Renal cortical epithelial cell (primary cell): ENCODE results near the gene KLHL30. TPM values are rescaled to one million over a fixed set of nuclear protein-coding genes. Genes with fewer than 3 reads are reported as not detected.
"Not testable (repeated sequence)": the region's sequence is repeated elsewhere in the genome, so short reads cannot be mapped to it uniquely, and the experiment has no call there.

ENCODE experiments used
- DNase-seq: peaks from one replicate; pipeline ENCODE4 v3.0.0-alpha.2; 2011; ENCODE audit warnings: low read depth
- total RNA-seq: library from RNA; depleted of rRNA; stranded (reverse); fragments of >200 nt; gene quantifications from 2 replicates; pipeline ENCODE4 v1.2.3, GENCODE V29; 2014

Gene KLHL30
- total RNA-seq, 1 donor from 2014 or later = 0.40 TPM

DNA sequence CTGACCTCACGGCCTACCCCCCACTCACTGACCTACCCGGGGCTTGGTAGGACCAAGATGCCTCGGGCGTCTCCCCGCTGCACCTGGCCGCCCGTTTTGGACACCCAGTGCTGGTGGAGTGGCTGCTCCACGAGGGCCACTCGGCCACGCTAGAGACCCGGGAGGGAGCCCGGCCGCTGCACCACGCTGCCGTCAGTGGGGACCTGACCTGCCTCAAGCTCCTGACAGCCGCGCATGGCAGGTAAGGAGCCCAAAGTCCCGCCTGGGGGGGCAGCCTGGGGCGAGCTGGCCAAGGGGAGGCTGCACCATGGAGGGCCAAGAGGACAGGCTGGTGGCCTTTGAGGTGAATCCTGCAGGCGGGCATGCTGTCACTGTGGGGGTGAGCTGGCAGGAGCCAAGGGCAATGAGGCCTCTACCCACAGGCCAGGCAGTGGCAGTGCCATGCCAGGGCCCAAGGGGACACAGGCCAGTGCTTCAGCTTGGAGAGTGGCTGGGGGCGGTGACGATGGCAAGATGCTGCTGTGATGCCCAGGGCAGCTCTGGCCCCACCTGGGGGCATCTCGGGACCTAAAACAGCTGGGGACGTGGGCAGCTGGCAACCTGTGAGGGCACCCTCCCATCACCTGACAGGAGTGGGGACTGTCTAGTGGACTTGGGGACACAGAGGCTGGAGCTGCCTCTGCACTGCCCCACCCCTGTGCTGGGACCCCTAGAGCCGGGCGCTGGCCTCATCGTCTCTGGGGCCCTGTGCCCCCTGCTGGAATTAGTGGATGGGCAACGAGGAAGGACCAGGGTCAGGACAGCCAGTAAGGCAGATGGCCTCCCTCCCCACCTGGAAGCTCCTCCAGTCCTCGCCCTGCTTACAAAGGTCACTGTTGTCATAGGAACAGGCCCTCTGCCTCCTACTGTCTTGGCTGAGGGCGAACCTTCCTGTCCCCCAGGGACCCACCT is 36.3 kb upstream of the KLHL30 start:
- no peak for DNase-seq

DNA sequence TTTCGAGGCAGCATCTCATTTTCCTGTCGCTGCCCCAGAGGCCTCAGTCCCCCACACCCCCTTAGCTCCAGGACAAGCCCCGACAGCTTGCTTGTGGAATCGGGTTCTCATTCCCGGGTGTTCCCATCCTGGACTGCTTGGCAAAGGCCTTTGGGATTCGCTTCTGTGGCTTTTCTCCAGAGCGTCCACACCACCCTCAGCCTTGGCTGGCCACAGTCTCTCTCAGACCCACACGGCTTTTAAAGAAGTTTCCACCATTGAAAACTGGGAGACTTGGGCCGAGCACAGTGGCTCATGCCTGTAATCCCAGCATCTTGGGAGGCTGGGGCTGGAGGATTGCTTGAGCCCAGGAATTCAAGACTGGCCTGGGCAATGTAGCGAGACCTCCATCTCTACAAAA is 35.6 kb upstream of the KLHL30 start:
- no peak for DNase-seq

DNA sequence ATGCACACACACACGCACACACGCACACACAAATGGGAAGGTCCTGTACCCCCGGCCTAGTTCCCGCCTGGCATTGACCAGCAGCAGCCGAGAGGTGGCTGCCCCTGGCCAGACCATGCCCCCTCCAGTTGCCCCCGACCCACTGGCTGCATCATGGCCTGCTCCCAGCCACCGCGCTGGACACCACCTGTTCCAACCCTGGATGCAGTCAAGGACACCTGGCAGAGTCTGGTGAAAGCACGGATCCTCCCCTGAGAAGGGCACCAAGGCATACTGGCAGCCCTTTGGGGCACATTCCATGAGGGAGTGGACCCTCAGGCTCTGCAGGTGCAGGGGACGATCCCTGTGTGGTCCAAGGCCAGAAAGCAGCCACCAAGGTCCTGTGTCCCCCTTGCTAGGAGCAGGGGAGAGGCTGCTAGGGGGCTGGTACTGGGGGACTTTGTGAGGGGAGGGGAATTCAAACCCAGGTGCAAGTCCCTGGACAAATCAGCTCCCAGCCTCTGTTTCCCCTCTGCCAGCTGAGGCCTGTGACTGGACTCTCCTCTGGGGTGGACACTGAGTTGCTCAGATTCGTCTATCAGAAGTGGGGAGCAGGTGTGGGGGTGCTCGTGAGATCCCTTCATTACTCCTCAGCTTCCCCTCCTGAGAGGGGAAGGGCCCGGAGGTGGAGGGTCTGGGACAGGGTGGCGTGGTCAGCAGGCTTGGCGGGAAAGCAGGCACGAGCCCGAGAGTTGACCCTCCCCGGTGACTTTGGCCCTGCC is 34.8 kb upstream of the KLHL30 start:
- DNase-seq = no peak

- DNase-seq = no peak
Observed at GRCh38 chr2:238104226-238104690, 34.2 kb upstream of the KLHL30 start.

DNA sequence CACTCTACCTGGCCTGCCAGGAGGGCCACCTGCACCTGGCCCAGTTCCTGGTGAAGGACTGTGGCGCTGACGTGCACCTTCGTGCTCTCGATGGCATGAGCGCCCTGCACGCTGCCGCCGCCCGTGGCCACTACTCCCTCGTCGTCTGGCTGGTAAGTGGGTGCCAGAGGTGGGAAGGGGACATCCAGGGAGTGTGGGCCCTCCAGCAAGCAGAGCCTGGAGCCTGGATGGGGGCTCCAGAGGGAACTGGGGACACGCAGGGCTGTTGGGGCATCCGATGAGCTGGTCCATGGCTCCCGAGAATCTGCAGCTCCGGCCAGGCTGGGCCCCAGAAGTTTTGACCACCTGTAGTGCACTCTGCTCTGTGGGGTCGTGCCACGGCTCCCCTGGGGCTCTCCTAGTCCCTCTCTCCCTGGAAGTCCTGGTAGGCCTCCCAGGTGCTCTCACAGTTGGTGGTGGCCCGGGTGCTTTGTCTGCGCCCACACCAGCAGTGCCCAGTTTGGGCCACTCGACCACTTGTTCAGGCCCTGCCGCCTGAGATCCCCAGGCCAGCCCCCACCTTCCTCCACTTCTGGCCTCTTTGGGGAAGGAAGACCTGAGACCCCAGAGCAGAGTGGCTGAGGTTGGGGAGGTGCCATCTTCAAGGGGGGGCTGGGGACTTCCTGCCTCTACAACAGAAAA is 33.6 kb upstream of the KLHL30 start:
- no peak for DNase-seq

GRCh38 chr2:238105506-238106338 is 32.7 kb upstream of the KLHL30 start:
- no peak for DNase-seq

DNA sequence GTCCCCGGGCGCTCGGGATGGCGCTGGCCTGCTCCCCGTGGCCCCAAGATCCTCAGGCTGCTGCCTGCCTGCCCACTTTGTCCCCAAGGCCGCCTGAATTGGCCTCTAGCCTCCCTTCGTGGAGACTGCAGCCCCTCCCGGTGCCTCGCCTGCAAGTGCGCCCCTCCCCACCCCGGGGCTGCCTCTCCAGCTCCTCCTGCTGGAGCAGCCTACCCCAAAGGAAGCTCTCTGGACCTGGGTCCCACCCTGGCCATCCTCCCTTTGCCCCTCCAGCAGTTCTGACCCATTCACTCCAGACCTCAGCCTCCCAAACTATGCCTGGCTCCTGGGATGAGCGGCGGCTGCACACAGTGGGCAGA is 32.1 kb upstream of the KLHL30 start:
- DNase-seq = no peak

DNA sequence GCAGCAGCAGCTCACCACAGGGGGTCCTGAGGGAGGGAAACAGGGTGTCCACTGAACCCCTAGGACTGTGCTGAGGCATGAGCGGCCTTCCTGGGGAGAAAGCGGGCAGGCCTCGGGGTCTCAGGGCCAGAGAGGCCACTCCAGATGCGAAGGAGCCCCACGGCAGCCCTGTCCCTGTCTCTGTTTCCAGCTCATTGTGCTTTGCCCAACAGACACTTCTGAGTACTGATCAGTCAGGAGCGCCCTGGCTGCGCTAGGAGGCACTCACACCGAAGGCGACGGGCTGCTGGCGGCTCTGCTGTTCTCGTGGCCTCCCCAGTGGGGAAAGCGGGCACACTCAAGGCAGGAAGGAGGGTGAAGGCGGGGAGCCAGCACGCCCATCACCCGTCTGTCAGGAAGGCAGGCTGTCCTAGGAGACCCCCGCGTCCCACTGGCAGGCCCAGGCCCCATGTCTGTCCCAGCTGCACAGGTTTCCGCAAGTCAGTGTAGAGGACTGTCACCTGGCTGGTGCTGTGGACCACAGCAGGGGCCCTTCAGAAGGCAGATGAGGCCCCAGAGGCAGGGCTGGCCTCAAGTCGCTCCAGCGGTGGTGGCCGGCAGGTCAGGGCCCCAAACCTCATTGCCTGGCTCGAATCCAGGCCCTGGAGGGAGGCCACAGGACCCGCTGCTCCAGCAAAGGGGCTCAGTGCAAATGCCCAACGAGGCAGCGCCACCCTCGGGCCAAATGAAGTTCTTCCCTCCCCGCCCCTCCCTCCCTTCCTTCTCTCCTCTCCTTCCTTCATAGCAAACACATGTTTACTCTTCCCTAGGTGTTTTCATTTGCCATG is 31.6 kb upstream of the KLHL30 start:
- DNase-seq = peak; percentile 4

- DNase-seq = peak; percentile 2
Observed at GRCh38 chr2:238107525-238108422, 30.7 kb upstream of the KLHL30 start.

DNA sequence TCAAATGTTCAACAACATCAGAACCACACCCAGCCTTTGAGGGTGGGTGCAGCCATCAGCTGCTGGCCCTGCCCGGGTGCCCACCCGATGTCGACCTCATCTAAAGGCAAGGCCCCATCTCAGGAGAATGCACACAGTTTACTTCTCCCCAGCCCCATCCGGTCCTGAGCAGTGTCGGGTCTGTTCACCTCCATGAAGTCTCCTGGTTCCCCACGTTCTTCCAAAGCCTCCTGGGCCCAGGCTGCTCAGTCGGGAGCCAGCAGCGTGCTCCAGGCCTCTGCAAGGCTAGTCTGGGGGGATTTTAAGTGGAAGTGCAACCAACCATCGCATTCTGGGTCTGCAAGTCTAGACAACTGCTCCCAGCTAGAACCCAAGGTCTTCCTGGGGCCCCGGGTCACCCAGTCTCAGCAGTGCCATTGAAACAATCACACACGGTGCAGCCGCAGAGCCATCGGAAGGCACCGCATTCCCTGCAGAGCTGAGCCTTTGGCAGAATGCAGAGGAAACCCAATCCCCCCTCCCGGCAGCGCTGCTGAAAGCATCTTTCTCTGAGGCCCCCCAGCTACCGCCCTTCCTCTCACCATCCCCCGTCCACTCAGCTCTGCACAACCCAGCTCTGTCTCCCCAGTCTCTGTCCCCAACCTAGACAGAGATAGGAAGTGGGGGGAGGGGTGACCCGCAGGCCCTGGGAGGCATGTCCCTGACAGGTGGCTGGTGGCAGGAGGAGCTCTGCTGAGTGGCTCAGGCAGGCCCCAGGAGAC is 29.9 kb upstream of the KLHL30 start:
- DNase-seq = no peak

DNA sequence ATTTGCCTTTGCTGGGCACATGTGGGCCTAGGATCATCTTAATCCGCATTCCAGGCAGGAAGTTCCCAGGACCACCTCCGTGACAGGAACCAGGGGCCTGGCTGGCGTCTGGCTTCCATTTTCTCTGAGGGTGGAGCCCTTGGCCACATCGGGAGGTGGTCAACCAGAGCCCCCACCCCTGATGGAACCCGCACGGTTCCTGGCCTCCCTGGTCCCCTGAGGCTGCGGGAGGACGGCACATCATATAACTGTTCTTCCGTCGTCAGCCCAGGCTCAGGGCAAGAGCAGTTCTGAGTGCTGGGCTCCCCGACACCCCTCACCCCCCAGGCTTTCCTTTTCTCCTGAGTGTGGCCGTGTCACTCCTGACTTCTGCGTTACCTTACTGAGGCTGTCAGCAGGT is 24.9 kb upstream of the KLHL30 start:
- no peak for DNase-seq

GRCh38 chr2:238114331-238114841 is 24.1 kb upstream of the KLHL30 start:
- no peak for DNase-seq

DNA sequence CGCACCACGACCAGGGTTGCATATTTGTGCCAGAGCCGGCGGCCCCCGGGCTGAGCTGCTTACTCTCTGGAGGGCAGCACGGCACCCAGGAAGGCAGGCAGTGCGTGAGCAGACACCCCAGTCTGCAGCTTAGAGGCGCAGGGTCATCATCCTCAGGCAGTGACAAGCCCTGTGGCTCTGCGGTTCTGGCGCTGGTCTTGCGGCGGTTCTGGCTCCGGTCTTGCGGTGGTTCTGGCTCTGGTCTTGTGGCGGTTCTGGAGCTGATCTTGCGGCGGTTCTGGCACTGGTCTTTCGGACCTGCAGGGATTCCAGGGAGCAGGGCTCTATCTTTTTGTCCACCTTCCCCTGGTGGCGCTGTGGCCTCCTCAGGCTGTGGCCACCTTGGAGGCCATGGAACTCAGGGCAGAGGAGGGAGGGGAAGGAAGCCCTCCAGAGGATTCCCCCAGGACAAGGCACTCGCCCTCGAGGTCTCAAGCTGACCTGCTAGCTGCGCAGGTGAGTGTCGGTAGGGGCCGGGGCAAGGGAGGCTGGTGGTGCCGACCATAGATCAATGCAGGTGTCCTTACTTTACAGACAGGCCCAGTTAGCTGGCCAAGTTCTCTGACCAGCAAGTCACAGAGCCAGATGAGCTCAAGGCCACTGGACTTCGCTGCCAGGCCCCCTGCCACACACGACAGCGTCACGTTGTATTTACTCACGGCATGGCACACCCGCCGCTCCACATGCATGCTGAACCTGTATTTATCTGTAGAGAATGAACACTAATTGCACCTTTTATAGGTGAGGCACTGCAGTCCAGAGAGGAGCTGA is 23.4 kb upstream of the KLHL30 start:
- no peak for DNase-seq

DNA sequence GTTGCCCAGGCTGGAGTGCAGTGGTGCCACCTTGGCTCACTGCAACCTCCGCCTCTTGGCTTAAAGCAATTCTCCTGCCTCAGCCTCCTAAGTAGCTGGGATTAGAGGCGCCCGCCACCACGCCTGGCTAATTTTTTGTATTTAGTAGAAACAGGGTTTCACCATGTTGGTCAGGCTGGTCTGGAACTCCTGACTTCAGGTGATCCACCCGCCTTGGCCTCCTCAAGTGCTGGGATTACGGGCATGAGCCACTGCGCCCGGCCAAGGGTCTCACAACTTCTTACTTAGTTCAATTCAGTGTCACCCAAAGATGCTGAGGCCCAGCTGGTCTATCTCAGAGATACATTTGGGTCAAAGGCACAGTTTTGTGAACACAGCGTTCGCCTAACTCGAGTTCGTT is 22.8 kb upstream of the KLHL30 start:
- not testable (repeated sequence) for DNase-seq

DNA sequence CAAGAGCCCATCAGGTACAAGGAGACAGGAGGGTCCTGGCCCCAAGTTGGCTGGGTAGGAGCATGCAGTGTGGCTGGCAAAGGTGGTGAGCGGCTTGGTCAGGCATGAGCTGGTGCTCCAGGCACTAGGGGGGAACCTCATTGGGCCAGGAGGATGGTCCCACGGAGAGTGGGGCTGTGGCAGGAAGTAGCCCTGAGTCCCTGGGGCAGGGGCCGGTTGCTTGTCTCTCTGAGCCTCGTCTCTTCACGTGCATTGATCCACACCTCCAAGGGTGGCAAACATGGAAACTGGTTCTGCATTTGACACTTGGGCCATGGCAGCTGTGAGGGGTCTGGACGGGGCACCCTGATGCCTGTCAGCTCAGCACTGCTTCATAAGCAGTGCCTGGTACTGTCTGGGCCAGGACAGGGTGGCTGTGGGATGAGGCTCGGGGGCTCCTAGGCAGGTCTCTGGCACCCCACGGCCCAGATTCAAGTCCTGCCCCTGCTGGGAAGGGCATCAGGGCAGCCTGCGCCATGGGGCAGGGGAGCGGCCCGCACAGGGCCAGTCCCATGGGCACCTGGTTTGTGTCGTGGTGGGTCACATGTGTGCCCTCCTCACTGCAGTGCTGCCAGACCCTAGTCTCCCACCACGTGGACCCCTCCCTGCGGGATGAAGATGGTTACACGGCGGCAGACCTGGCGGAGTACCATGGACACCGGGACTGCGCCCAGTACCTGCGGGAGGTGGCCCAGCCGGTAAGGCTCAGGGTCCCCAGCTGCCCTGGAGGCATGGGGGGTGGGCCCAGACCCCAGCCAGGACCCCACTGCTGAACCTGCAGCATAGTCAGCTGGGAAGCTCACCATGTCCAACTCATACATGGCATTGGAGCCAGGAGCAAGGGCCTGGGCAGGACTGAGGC is 21.9 kb upstream of the KLHL30 start:
- DNase-seq = no peak
